Measurements from ENCODE around the gene CPNE2. TPM values are rescaled to one million over a fixed set of nuclear protein-coding genes. Genes with fewer than 3 reads are reported as not detected.
A peak's percentile ranks its signal among the peaks of the same experiment; 100 is the strongest.

CPNE2 gene
- total RNA-seq, 1 experiment from 2014 or later, result 35.2 TPM

DNA sequence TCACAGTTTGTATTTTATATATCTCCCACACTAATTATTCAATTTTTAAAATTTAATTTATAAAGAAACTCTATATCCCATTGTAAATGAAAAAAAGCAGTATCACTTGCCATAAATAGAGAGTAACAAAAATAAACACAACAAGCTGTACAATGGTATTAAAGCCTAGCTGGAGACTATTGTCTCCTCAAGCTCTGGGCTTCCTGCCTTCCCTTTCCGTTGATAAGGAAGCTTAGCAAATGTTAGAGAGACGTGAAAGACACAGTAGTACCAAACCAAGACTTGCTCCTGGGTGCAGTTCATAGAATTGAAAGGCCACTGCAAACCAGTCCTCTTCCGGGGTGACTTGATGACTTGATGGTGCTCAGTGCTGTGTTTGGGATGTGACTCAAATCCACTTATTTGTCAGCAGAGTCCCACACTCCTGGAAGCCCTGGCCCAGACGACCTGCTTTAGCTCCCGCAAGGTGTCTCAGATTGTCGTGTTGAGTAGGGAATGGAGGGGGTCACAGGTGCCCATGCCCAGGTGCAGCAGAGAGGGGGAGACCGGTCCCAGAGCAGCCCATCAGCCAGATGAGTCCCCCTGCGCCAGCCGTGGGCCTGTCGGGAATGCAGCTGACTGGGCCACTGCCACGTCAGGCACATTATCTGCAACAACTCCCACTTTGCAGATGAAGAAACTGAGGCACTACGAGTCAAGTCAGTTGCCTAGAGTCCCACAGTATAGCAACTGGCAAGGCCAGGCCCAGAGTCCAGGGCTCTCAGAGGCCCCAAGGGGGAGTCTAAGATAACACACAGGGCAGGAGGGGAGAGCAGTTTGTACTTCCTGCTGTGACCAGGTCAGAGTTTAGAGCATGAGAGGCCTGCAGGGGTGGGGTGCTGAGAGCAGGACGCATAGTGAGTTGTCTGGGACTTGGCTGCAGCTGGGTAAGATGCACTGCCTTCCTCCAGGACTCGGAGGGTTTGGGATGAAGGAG, 53.0 kb downstream of the CPNE2 start:
- ChIA-PET POLR2A (ENCODE audit: unreplicated experiment) (interaction anchor here (0.6 kb wide), 1 partner anchor 25 kb away, joined by 11 read pairs; no protein-coding TSS in a partner anchor), CTCF (no interaction called here)
- H3K4me1 ChIP-seq (replicated peaks; ENCODE audit: insufficient read depth), result no peaks in the 10 kb centered on the region
- intact Hi-C loops (cut with micrococcal nuclease; ENCODE audit: unreplicated experiment), result no loop called here
- H3K27ac ChIP-seq, result no peak overlapping the region
- no peaks in the 10 kb centered on the region for H3K79me2 ChIP-seq (ENCODE audit: low read depth)
- TF ChIP-seq, protein P1, sequence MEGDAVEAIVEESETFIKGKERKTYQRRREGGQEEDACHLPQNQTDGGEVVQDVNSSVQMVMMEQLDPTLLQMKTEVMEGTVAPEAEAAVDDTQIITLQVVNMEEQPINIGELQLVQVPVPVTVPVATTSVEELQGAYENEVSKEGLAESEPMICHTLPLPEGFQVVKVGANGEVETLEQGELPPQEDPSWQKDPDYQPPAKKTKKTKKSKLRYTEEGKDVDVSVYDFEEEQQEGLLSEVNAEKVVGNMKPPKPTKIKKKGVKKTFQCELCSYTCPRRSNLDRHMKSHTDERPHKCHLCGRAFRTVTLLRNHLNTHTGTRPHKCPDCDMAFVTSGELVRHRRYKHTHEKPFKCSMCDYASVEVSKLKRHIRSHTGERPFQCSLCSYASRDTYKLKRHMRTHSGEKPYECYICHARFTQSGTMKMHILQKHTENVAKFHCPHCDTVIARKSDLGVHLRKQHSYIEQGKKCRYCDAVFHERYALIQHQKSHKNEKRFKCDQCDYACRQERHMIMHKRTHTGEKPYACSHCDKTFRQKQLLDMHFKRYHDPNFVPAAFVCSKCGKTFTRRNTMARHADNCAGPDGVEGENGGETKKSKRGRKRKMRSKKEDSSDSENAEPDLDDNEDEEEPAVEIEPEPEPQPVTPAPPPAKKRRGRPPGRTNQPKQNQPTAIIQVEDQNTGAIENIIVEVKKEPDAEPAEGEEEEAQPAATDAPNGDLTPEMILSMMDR (conservative IDR thresholded peaks at IDR 0.05), result no peak
- TF ChIP-seq EZH2 (IDR thresholded peaks at IDR 0.05; ENCODE audit: low read depth), result no peak
- H3K9me3 ChIP-seq (ENCODE audit: insufficient read depth, low read depth), result no peaks in the 10 kb centered on the region
- H3K4me3 ChIP-seq, result no peak overlapping the region
- no peaks in the 10 kb centered on the region for H4K20me1 ChIP-seq (ENCODE audit: insufficient read depth)
- no TSS peak for BruUV-seq (replicated peaks)
- no peaks in the 10 kb centered on the region for H3K9me2 ChIP-seq (ENCODE audit: insufficient read depth)
- no peak for DNase-seq
- H3K36me3 ChIP-seq (ENCODE audit: low read depth), result no peaks in the 10 kb centered on the region
- no peak overlapping the region for H2AFZ ChIP-seq
- H3K4me2 ChIP-seq, result no peak overlapping the region
- H3K27me3 ChIP-seq (ENCODE audit: insufficient read depth, low read depth), result no peaks in the 10 kb centered on the region
- H3F3A ChIP-seq (ENCODE audit: insufficient read depth, low read depth), result peaks cover 3% of the 10 kb centered on the region; the same call in 1 of the 2 replicates

DNA sequence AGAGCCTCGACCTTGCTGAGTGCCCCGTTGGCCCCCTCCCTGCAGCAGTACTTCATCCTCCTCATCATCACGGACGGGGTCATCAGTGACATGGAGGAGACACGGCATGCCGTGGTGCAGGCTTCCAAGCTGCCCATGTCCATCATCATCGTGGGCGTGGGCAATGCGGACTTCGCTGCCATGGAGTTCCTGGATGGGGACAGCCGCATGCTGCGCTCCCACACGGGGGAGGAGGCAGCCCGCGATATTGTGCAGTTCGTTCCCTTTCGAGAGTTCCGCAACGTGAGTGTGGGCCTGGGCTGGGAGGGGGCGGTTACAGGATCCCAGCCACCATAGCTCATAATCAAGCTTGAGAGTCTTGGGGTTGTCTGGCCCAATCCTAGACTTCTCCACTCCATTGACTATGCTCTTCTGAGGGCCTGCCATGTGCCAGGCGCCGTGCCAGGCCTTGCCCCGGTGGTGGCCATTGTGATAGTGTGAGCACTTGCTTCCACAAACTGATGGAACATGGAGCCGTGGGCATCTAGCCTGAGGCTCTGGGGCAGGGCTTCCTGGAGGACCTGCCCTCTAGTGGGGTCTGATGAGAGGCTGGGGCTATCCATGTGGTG, 53.8 kb downstream of the CPNE2 start:
- no peak overlapping the region for H3K4me2 ChIP-seq
- no peak for TF ChIP-seq EZH2 (IDR thresholded peaks at IDR 0.05; ENCODE audit: low read depth)
- TF ChIP-seq, protein P1 (conservative IDR thresholded peaks at IDR 0.05), result no peak
- H3K9me3 ChIP-seq (ENCODE audit: insufficient read depth, low read depth), result no peaks in the 10 kb centered on the region
- no peak overlapping the region for H2AFZ ChIP-seq
- H3F3A ChIP-seq (ENCODE audit: insufficient read depth, low read depth), result peaks cover 3% of the 10 kb centered on the region; the same call in 1 of the 2 replicates
- no peak overlapping the region for H3K4me3 ChIP-seq
- H3K4me1 ChIP-seq (replicated peaks; ENCODE audit: insufficient read depth), result no peaks in the 10 kb centered on the region
- no peaks in the 10 kb centered on the region for H3K36me3 ChIP-seq (ENCODE audit: low read depth)
- no TSS peak for BruUV-seq (replicated peaks)
- no peaks in the 10 kb centered on the region for H4K20me1 ChIP-seq (ENCODE audit: insufficient read depth)
- H3K27me3 ChIP-seq (ENCODE audit: insufficient read depth, low read depth), result no peaks in the 10 kb centered on the region
- CTCF ChIA-PET, result no interaction called here
- no peaks in the 10 kb centered on the region for H3K79me2 ChIP-seq (ENCODE audit: low read depth)
- intact Hi-C loops (cut with micrococcal nuclease; ENCODE audit: unreplicated experiment), result no loop called here
- H3K27ac ChIP-seq, result no peak overlapping the region
- no peak for DNase-seq
- no peaks in the 10 kb centered on the region for H3K9me2 ChIP-seq (ENCODE audit: insufficient read depth)
- POLR2A ChIA-PET (ENCODE audit: unreplicated experiment), result no interaction called here

DNA sequence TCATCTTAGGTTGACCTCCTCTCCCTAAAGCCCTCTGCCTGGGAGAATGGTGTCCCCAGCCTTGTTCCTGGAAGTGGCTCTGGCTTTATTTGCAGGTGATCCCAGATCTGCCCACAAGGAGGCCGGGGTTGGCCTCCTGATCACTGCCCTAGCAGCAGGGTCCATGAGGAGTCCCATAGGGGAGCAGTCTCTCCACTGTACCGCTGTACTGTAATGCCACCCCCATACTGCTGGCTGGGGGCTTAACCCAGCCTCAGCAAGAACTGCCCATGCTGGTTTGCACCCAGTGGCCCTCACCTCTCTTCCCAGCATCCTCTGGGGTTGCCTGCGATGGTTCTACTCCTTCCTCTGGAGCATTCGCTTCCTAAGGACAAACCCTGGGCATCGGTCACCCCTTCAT, 54.4 kb downstream of the CPNE2 start:
- DNase-seq, result no peak
- Histone ChIP-seq H3K36me3 (ENCODE audit: low read depth) (no peaks in the 10 kb centered on the region), H3K4me2 (no peak overlapping the region), H3K27ac (no peak overlapping the region), H3K9me3 (ENCODE audit: insufficient read depth, low read depth) (no peaks in the 10 kb centered on the region), H3K4me3 (no peak overlapping the region), H4K20me1 (ENCODE audit: insufficient read depth) (no peaks in the 10 kb centered on the region), H3K79me2 (ENCODE audit: low read depth) (no peaks in the 10 kb centered on the region), H2AFZ (no peak overlapping the region), H3K27me3 (ENCODE audit: insufficient read depth, low read depth) (no peaks in the 10 kb centered on the region), H3F3A (ENCODE audit: insufficient read depth, low read depth) (peaks cover 3% of the 10 kb centered on the region; the same call in 1 of the 2 replicates), H3K9me2 (ENCODE audit: insufficient read depth) (no peaks in the 10 kb centered on the region), H3K4me1 (replicated peaks; ENCODE audit: insufficient read depth) (no peaks in the 10 kb centered on the region)
- BruUV-seq (replicated peaks), result no TSS peak
- TF ChIP-seq, protein P1 (conservative IDR thresholded peaks at IDR 0.05), result peak; percentile 43
- TF ChIP-seq EZH2 (IDR thresholded peaks at IDR 0.05; ENCODE audit: low read depth), result no peak
- POLR2A ChIA-PET (ENCODE audit: unreplicated experiment), result no interaction called here
- CTCF ChIA-PET, result no interaction called here
- intact Hi-C loops (cut with micrococcal nuclease; ENCODE audit: unreplicated experiment), result no loop called here
